ENCODE data around the gene ADORA3. TPM values are rescaled to one million over a fixed set of nuclear protein-coding genes. Genes with fewer than 3 reads are reported as not detected.

ADORA3 gene
- total and polyA plus RNA-seq, 12 donors, result 0.17 to 4.7 (median 1.9) TPM; not detected in 2

GRCh38 chr1:111475701-111476100 is 27.7 kb downstream of the ADORA3 start:
- peaks cover 2 to 91% (median 44%) of the 10 kb centered on the region in 9 donors for H3K4me1 ChIP-seq
- peaks cover 0 to 40% (median 0%) of the 10 kb centered on the region in 9 donors for H3K36me3 ChIP-seq
- no peak for DNase-seq
- intact Hi-C loops (cut with DNase I), result loop anchor here in 1 of 10 donors (10.0 kb wide), 1 partner anchor 889 kb away; no protein-coding TSS in a partner anchor
- ATAC-seq, result peak in 1 of 8 donors; percentile 23
- H3K27me3 ChIP-seq, result no peaks in the 10 kb centered on the region
- H3K27ac ChIP-seq, result peak overlapping the region in 6 of 10 donors; percentile 0 to 93 (median 64)
- 79 to 84% methylated on average over 5 of the region's 5 CpGs for WGBS, 2 donors
- no peaks in the 10 kb centered on the region for H3K9me3 ChIP-seq
- H3K4me3 ChIP-seq, result peak overlapping the region in 2 of 10 donors; percentile 5 to 58
- TF ChIP-seq CTCF (IDR thresholded peaks at IDR 0.05), result no peak

GRCh38 chr1:111474521-111474920 is 28.9 kb downstream of the ADORA3 start:
- Histone ChIP-seq H3K9me3 (no peaks in the 10 kb centered on the region), H3K4me3 (peak overlapping the region in 7 of 10 donors; percentile 16 to 58 (median 23)), H3K36me3 (peaks cover 0 to 51% (median 7%) of the 10 kb centered on the region in 9 donors), H3K27ac (peak overlapping the region; percentile 3 to 93 (median 74)), H3K4me1 (peaks cover 2 to 96% (median 44%) of the 10 kb centered on the region in 9 donors), H3K27me3 (no peaks in the 10 kb centered on the region)
- intact Hi-C loops (cut with DNase I), result loop anchor here in 1 of 10 donors (10.0 kb wide), 1 partner anchor 890 kb away; no protein-coding TSS in a partner anchor
- peak in 3 of 8 donors; percentile 6 to 25 (median 12) for ATAC-seq
- WGBS, 2 donors, result 19 to 24% methylated on average over 4 of the region's 4 CpGs
- no peak for TF ChIP-seq CTCF (IDR thresholded peaks at IDR 0.05)
- DNase-seq, result no peak

- Histone ChIP-seq H3K9me3 (no peaks in the 10 kb centered on the region), H3K27ac (peak overlapping the region; percentile 3 to 93 (median 74)), H3K4me3 (peak overlapping the region in 7 of 10 donors; percentile 16 to 58 (median 23)), H3K4me1 (peaks cover 2 to 93% (median 44%) of the 10 kb centered on the region in 9 donors), H3K27me3 (no peaks in the 10 kb centered on the region), H3K36me3 (peaks cover 0 to 55% (median 11%) of the 10 kb centered on the region in 9 donors)
- DNase-seq (no peak), ATAC-seq (peak in 6 of 8 donors; percentile 25 to 78 (median 51))
- 13 to 14% methylated on average over 5 of the region's 5 CpGs for WGBS, 2 donors
- no peak for TF ChIP-seq CTCF (IDR thresholded peaks at IDR 0.05)
- intact Hi-C loops (cut with DNase I), result loop anchor here in 1 of 10 donors (10.0 kb wide), 1 partner anchor 891 kb away; no protein-coding TSS in a partner anchor
These were observed 29.3 kb downstream of the ADORA3 start for GRCh38 chr1:111474106-111474505.

GRCh38 chr1:111471538-111471937 is 31.9 kb downstream of the ADORA3 start:
- Histone ChIP-seq H3K4me1 (peaks cover 2 to 67% (median 41%) of the 10 kb centered on the region in 9 donors), H3K36me3 (peaks cover 0 to 63% (median 18%) of the 10 kb centered on the region in 9 donors), H3K27me3 (no peaks in the 10 kb centered on the region), H3K27ac (peak overlapping the region in 3 of 10 donors; percentile 29 to 93 (median 37)), H3K9me3 (no peaks in the 10 kb centered on the region), H3K4me3 (no peak overlapping the region)
- no peak for TF ChIP-seq CTCF (IDR thresholded peaks at IDR 0.05)
- intact Hi-C loops (cut with DNase I), result loop anchor here in 1 of 10 donors (10.0 kb wide), 1 partner anchor 893 kb away; no protein-coding TSS in a partner anchor
- WGBS, 2 donors, result 95 to 96% methylated on average over 3 of the region's 3 CpGs
- ATAC-seq (no peak), DNase-seq (no peak)

Data from heart right ventricle (tissue), 16 donors.